Measurements from ENCODE around the gene ZMYM1.
A peak's percentile ranks its signal among the peaks of the same experiment; 100 is the strongest.

Gene ZMYM1

GRCh38 chr1:35079003-35079930, at the start of gene ZMYM1:
ZMYM1 (plus strand) TSS chr1:35079385; CDS start chr1:35093988, 14,603 bp downstream.
- H3K4me2 ChIP-seq (ENCODE audit: low read length): peak within 1 kb of the TSS; percentile 81
- peak within 1 kb of the TSS; percentile 63 for H3K27ac ChIP-seq
- peak within 1 kb of the TSS; percentile 87 for H3K4me3 ChIP-seq (ENCODE audit: low read depth, low read length)
- peak within 1 kb of the TSS; percentile 97 for H2AFZ ChIP-seq
- H3K27me3 ChIP-seq (ENCODE audit: control insufficient read depth, insufficient read depth, low read length): no peaks in the 10 kb centered on the region
- no peaks in the 10 kb centered on the region for H3K79me2 ChIP-seq
- peak within 1 kb of the TSS; percentile 19 for H3K9ac ChIP-seq
- TF ChIP-seq CTCF (IDR thresholded peaks at IDR 0.05): no peak
- H3K4me1 ChIP-seq: no peaks in the 10 kb centered on the region
- no peaks in the 10 kb centered on the region for H3K36me3 ChIP-seq (ENCODE audit: control insufficient read depth, insufficient read depth, low read length)
- no peaks in the 10 kb centered on the region for H3K9me3 ChIP-seq (ENCODE audit: control insufficient read depth, low read length)

GRCh38 chr1:35029761-35030160, 49.4 kb upstream of the ZMYM1 start:
- peaks cover 5% of the 10 kb centered on the region for H3K4me1 ChIP-seq
- no peak overlapping the region for H3K9ac ChIP-seq
- H3K4me2 ChIP-seq (ENCODE audit: low read length): peak overlapping the region; percentile 84
- no peaks in the 10 kb centered on the region for H3K9me3 ChIP-seq (ENCODE audit: control insufficient read depth, low read length)
- no peak overlapping the region for H3K27ac ChIP-seq
- H3K79me2 ChIP-seq: peaks cover 2% of the 10 kb centered on the region
- no peak overlapping the region for H2AFZ ChIP-seq
- no peaks in the 10 kb centered on the region for H3K27me3 ChIP-seq (ENCODE audit: control insufficient read depth, insufficient read depth, low read length)
- no peak overlapping the region for H3K4me3 ChIP-seq (ENCODE audit: low read depth, low read length)
- no peak for TF ChIP-seq CTCF (IDR thresholded peaks at IDR 0.05)
- H3K36me3 ChIP-seq (ENCODE audit: control insufficient read depth, insufficient read depth, low read length): no peaks in the 10 kb centered on the region

GRCh38 chr1:35030338-35030737, 48.8 kb upstream of the ZMYM1 start:
- Histone ChIP-seq H3K36me3 (ENCODE audit: control insufficient read depth, insufficient read depth, low read length) (no peaks in the 10 kb centered on the region), H3K9ac (no peak overlapping the region), H2AFZ (peak overlapping the region; percentile 80), H3K4me2 (ENCODE audit: low read length) (peak overlapping the region; percentile 84), H3K79me2 (peaks cover 2% of the 10 kb centered on the region), H3K27me3 (ENCODE audit: control insufficient read depth, insufficient read depth, low read length) (no peaks in the 10 kb centered on the region), H3K9me3 (ENCODE audit: control insufficient read depth, low read length) (no peaks in the 10 kb centered on the region), H3K4me1 (peaks cover 5% of the 10 kb centered on the region), H3K27ac (no peak overlapping the region), H3K4me3 (ENCODE audit: low read depth, low read length) (peak overlapping the region; percentile 97)
- no peak for TF ChIP-seq CTCF (IDR thresholded peaks at IDR 0.05)

- Histone ChIP-seq H2AFZ (peak overlapping the region; percentile 80), H3K4me1 (peaks cover 2% of the 10 kb centered on the region), H3K27me3 (ENCODE audit: control insufficient read depth, insufficient read depth, low read length) (no peaks in the 10 kb centered on the region), H3K36me3 (ENCODE audit: control insufficient read depth, insufficient read depth, low read length) (no peaks in the 10 kb centered on the region), H3K79me2 (peaks cover 2% of the 10 kb centered on the region), H3K4me3 (ENCODE audit: low read depth, low read length) (peak overlapping the region; percentile 97), H3K4me2 (ENCODE audit: low read length) (peak overlapping the region; percentile 84), H3K27ac (peak overlapping the region; percentile 92), H3K9ac (peak overlapping the region; percentile 37), H3K9me3 (ENCODE audit: control insufficient read depth, low read length) (no peaks in the 10 kb centered on the region)
- TF ChIP-seq CTCF (IDR thresholded peaks at IDR 0.05): no peak
Observed at GRCh38 chr1:35030756-35031446, 48.3 kb upstream of the ZMYM1 start.

Data from parathyroid adenoma (tissue), 2 donors.